Measurements from ENCODE around the gene TMEM115. TPM values are rescaled to one million over a fixed set of nuclear protein-coding genes. Genes with fewer than 3 reads are reported as not detected.

Gene TMEM115
- total RNA-seq, 1 donor = 20.3 TPM

GRCh38 chr3:50334339-50335075, 24.8 kb downstream of the TMEM115 start:
- no peaks in the 10 kb centered on the region for H3K27me3 ChIP-seq (ENCODE audit: insufficient read depth, low read length)
- H3K9me3 ChIP-seq (ENCODE audit: low read depth, low read length) = no peaks in the 10 kb centered on the region
- peaks cover 58% of the 10 kb centered on the region for H3K4me1 ChIP-seq (ENCODE audit: insufficient read depth, low read length)
- no peak overlapping the region for H3K4me3 ChIP-seq (ENCODE audit: low read length)

- Histone ChIP-seq H3K4me3 (ENCODE audit: low read length) (no peak overlapping the region), H3K4me1 (ENCODE audit: insufficient read depth, low read length) (peaks cover 52% of the 10 kb centered on the region), H3K9me3 (ENCODE audit: low read depth, low read length) (no peaks in the 10 kb centered on the region), H3K27me3 (ENCODE audit: insufficient read depth, low read length) (no peaks in the 10 kb centered on the region)
Observed at GRCh38 chr3:50333744-50334328, 25.5 kb downstream of the TMEM115 start.

- Histone ChIP-seq H3K4me1 (ENCODE audit: insufficient read depth, low read length) (peaks cover 58% of the 10 kb centered on the region), H3K4me3 (ENCODE audit: low read length) (no peak overlapping the region), H3K9me3 (ENCODE audit: low read depth, low read length) (no peaks in the 10 kb centered on the region), H3K27me3 (ENCODE audit: insufficient read depth, low read length) (no peaks in the 10 kb centered on the region)
Observed at GRCh38 chr3:50331364-50331907, 27.9 kb downstream of the TMEM115 start.

- Histone ChIP-seq H3K4me1 (ENCODE audit: insufficient read depth, low read length) (peaks cover 58% of the 10 kb centered on the region), H3K4me3 (ENCODE audit: low read length) (no peak overlapping the region), H3K27me3 (ENCODE audit: insufficient read depth, low read length) (no peaks in the 10 kb centered on the region), H3K9me3 (ENCODE audit: low read depth, low read length) (no peaks in the 10 kb centered on the region)
Observed at GRCh38 chr3:50330330-50330729, 29.0 kb downstream of the TMEM115 start.

GRCh38 chr3:50327943-50328691, 31.2 kb downstream of the TMEM115 start, which contains the start of gene TUSC2:
TSS of gene TUSC2 (minus strand) at chr3:50328223. CDS start at chr3:50328099, 124 bp downstream.
- H3K4me1 ChIP-seq (ENCODE audit: insufficient read depth, low read length) = peaks cover 57% of the 10 kb centered on the region
- no peaks in the 10 kb centered on the region for H3K9me3 ChIP-seq (ENCODE audit: low read depth, low read length)
- H3K27me3 ChIP-seq (ENCODE audit: insufficient read depth, low read length) = no peaks in the 10 kb centered on the region
- peak within 1 kb of the TSS; percentile 78 for H3K4me3 ChIP-seq (ENCODE audit: low read length)

- Histone ChIP-seq H3K27me3 (ENCODE audit: insufficient read depth, low read length) (no peaks in the 10 kb centered on the region), H3K9me3 (ENCODE audit: low read depth, low read length) (no peaks in the 10 kb centered on the region), H3K4me1 (ENCODE audit: insufficient read depth, low read length) (peaks cover 64% of the 10 kb centered on the region), H3K4me3 (ENCODE audit: low read length) (peak overlapping the region; percentile 78)
Observed at GRCh38 chr3:50327129-50327528, 32.2 kb downstream of the TMEM115 start.

- no peaks in the 10 kb centered on the region for H3K9me3 ChIP-seq (ENCODE audit: low read depth, low read length)
- H3K4me1 ChIP-seq (ENCODE audit: insufficient read depth, low read length) = peaks cover 69% of the 10 kb centered on the region
- no peaks in the 10 kb centered on the region for H3K27me3 ChIP-seq (ENCODE audit: insufficient read depth, low read length)
- H3K4me3 ChIP-seq (ENCODE audit: low read length) = no peak overlapping the region
Observed at GRCh38 chr3:50326182-50326541, 33.2 kb downstream of the TMEM115 start.

GRCh38 chr3:50325497-50326181, 33.7 kb downstream of the TMEM115 start:
- Histone ChIP-seq H3K4me1 (ENCODE audit: insufficient read depth, low read length) (peaks cover 72% of the 10 kb centered on the region), H3K27me3 (ENCODE audit: insufficient read depth, low read length) (no peaks in the 10 kb centered on the region), H3K9me3 (ENCODE audit: low read depth, low read length) (no peaks in the 10 kb centered on the region), H3K4me3 (ENCODE audit: low read length) (no peak overlapping the region)

GRCh38 chr3:50325113-50325480, 34.2 kb downstream of the TMEM115 start:
- no peak overlapping the region for H3K4me3 ChIP-seq (ENCODE audit: low read length)
- H3K27me3 ChIP-seq (ENCODE audit: insufficient read depth, low read length) = no peaks in the 10 kb centered on the region
- no peaks in the 10 kb centered on the region for H3K9me3 ChIP-seq (ENCODE audit: low read depth, low read length)
- H3K4me1 ChIP-seq (ENCODE audit: insufficient read depth, low read length) = peaks cover 78% of the 10 kb centered on the region

GRCh38 chr3:50324351-50325112, 34.8 kb downstream of the TMEM115 start:
- Histone ChIP-seq H3K4me3 (ENCODE audit: low read length) (no peak overlapping the region), H3K27me3 (ENCODE audit: insufficient read depth, low read length) (no peaks in the 10 kb centered on the region), H3K9me3 (ENCODE audit: low read depth, low read length) (no peaks in the 10 kb centered on the region), H3K4me1 (ENCODE audit: insufficient read depth, low read length) (peaks cover 84% of the 10 kb centered on the region)

GRCh38 chr3:50323614-50324199, 35.6 kb downstream of the TMEM115 start:
- Histone ChIP-seq H3K27me3 (ENCODE audit: insufficient read depth, low read length) (no peaks in the 10 kb centered on the region), H3K4me1 (ENCODE audit: insufficient read depth, low read length) (peaks cover 90% of the 10 kb centered on the region), H3K9me3 (ENCODE audit: low read depth, low read length) (no peaks in the 10 kb centered on the region), H3K4me3 (ENCODE audit: low read length) (no peak overlapping the region)

GRCh38 chr3:50323092-50323600, 36.2 kb downstream of the TMEM115 start:
- Histone ChIP-seq H3K9me3 (ENCODE audit: low read depth, low read length) (no peaks in the 10 kb centered on the region), H3K27me3 (ENCODE audit: insufficient read depth, low read length) (no peaks in the 10 kb centered on the region), H3K4me3 (ENCODE audit: low read length) (no peak overlapping the region), H3K4me1 (ENCODE audit: insufficient read depth, low read length) (peaks cover 90% of the 10 kb centered on the region)

GRCh38 chr3:50322386-50323091, 36.8 kb downstream of the TMEM115 start, which contains the start of gene HYAL2:
TSS of gene HYAL2 (minus strand) at chr3:50322745. CDS start at chr3:50320489, 2,256 bp downstream.
- no peaks in the 10 kb centered on the region for H3K9me3 ChIP-seq (ENCODE audit: low read depth, low read length)
- H3K4me3 ChIP-seq (ENCODE audit: low read length) = peak within 1 kb of the TSS; percentile 73
- no peaks in the 10 kb centered on the region for H3K27me3 ChIP-seq (ENCODE audit: insufficient read depth, low read length)
- H3K4me1 ChIP-seq (ENCODE audit: insufficient read depth, low read length) = peaks cover 91% of the 10 kb centered on the region

All from mononuclear cell (primary cell).